Thoracic aorta (tissue), 2 donors: ENCODE results near the gene ONECUT2. TPM values are rescaled to one million over a fixed set of nuclear protein-coding genes. Genes with fewer than 3 reads are reported as not detected.

Experiments used
- ATAC-seq: fragments of 150-250 bp; one replicate; pipeline ENCODE4 v1.8.0; 2017; ENCODE audit warnings: low read depth; ENCODE audit not compliant: insufficient number of reproducible peaks, low FRiP score
- DNase-seq: peaks from one replicate; pipeline ENCODE4 v3.0.0-alpha.2; 2020; ENCODE audit warnings: low spot score
- H3K27ac ChIP-seq, 2 donors: fragments of 200-600 bp; sonication (generic); 1 replicate in 1 of 2; 2 replicates in 1 of 2; pipeline ENCODE4 v1.5.1; 2016; ENCODE audit warnings: mild to moderate bottlenecking in 2 of 2, moderate library complexity in 2 of 2
- H3K27me3 ChIP-seq: fragments of 200-600 bp; sonication (generic); replicated peaks from 2 replicates; pipeline ENCODE4 v1.6.0; 2016; ENCODE audit warnings: mild to moderate bottlenecking; ENCODE audit not compliant: insufficient read depth
- H3K36me3 ChIP-seq: fragments of 200-600 bp; sonication (generic); one replicate; pipeline ENCODE4 v1.5.1; 2016
- H3K4me1 ChIP-seq, 2 donors: fragments of 200-600 bp; sonication (generic); 1 replicate in 1 of 2; 2 replicates in 1 of 2; pipeline versions ENCODE4 v1.5.1 to v1.6.0; 2016; ENCODE audit warnings: low read depth in 2 of 2, mild to moderate bottlenecking in 1 of 2; ENCODE audit not compliant: control insufficient read depth in 1 of 2
- H3K4me3 ChIP-seq: fragments of 200-600 bp; sonication (generic); 2 replicates; pipeline ENCODE4 v1.5.1; 2016; ENCODE audit warnings: mild to moderate bottlenecking
- H3K9me3 ChIP-seq: fragments of 200-600 bp; sonication (generic); 2 replicates; pipeline ENCODE4 v1.5.1; 2016
- CTCF ChIP-seq: fragments of 200-600 bp; sonication (generic); IDR thresholded peaks from one replicate; pipeline ENCODE4 v1.5.1; 2019; ENCODE audit warnings: antibody characterized with exemption
- total RNA-seq, 2 donors: library from RNA; depleted of rRNA; stranded (reverse); fragments of >200 nt; gene quantifications; one replicate each; pipeline versions ENCODE4 v1.1.0 to v1.2.3, GENCODE V29; 2016

Gene ONECUT2
- total RNA-seq, 2 donors from 2014 or later: not detected

- no peak for TF ChIP-seq CTCF
- DNase-seq (no peak), ATAC-seq (no peak)
- no peak overlapping the region for H3K4me3 ChIP-seq
- H3K36me3 ChIP-seq: no peaks in the 10 kb centered on the region
- H3K4me1 ChIP-seq: no peaks in the 10 kb centered on the region
- H3K9me3 ChIP-seq: no peaks in the 10 kb centered on the region
- no peaks in the 10 kb centered on the region for H3K27me3 ChIP-seq
- no peak overlapping the region for H3K27ac ChIP-seq
Observed at GRCh38 chr18:57404345-57404744, 30.8 kb upstream of the ONECUT2 start.

GRCh38 chr18:57409650-57410049, 25.5 kb upstream of the ONECUT2 start:
- Histone ChIP-seq H3K4me1 (no peaks in the 10 kb centered on the region), H3K4me3 (no peak overlapping the region), H3K36me3 (no peaks in the 10 kb centered on the region), H3K27ac (no peak overlapping the region), H3K27me3 (no peaks in the 10 kb centered on the region), H3K9me3 (no peaks in the 10 kb centered on the region)
- ATAC-seq (no peak), DNase-seq (no peak)
- no peak for TF ChIP-seq CTCF

GRCh38 chr18:57410749-57411148, 24.4 kb upstream of the ONECUT2 start:
- Histone ChIP-seq H3K27ac (no peak overlapping the region), H3K4me3 (no peak overlapping the region), H3K36me3 (no peaks in the 10 kb centered on the region), H3K27me3 (no peaks in the 10 kb centered on the region), H3K4me1 (no peaks in the 10 kb centered on the region), H3K9me3 (no peaks in the 10 kb centered on the region)
- no peak for ATAC-seq
- no peak for TF ChIP-seq CTCF
- DNase-seq: no peak

- Histone ChIP-seq H3K27ac (no peak overlapping the region), H3K27me3 (no peaks in the 10 kb centered on the region), H3K9me3 (no peaks in the 10 kb centered on the region), H3K36me3 (no peaks in the 10 kb centered on the region), H3K4me3 (no peak overlapping the region), H3K4me1 (no peaks in the 10 kb centered on the region)
- TF ChIP-seq CTCF: no peak
- DNase-seq (no peak), ATAC-seq (no peak)
Observed at GRCh38 chr18:57416542-57416941, 18.6 kb upstream of the ONECUT2 start.

- Histone ChIP-seq H3K4me1 (no peaks in the 10 kb centered on the region), H3K36me3 (no peaks in the 10 kb centered on the region), H3K4me3 (no peak overlapping the region), H3K27ac (no peak overlapping the region), H3K9me3 (peaks cover 3% of the 10 kb centered on the region), H3K27me3 (peaks cover 8% of the 10 kb centered on the region)
- ATAC-seq (no peak), DNase-seq (no peak)
- no peak for TF ChIP-seq CTCF
Observed at GRCh38 chr18:57422313-57422872, 12.8 kb upstream of the ONECUT2 start.
